Mammary epithelial cell (primary cell): ENCODE results near the gene TBC1D22A.

Experiments used
- EZH2 ChIP-seq: IDR thresholded peaks from 2 replicates; pipeline ENCODE4 v1.6.1; 2012; ENCODE audit warnings: low read length, inconsistent platforms, borderline replicate concordance
- TF ChIP-seq, protein P1 (sequence below), 2 donors: IDR thresholded peaks in 1 of 2; conservative IDR thresholded peaks in 1 of 2; 2 replicates each; pipeline ENCODE4 v1.5.1; 2011 to 2012; ENCODE audit warnings: inconsistent platforms in 2 of 2, low read length in 2 of 2, mild to moderate bottlenecking in 2 of 2, control low read depth in 1 of 2, low read depth in 1 of 2; ENCODE audit not compliant: insufficient read depth in 1 of 2; ENCODE audit errors: extremely low read depth in 1 of 2

- TF ChIP-seq EZH2: no peak
- TF ChIP-seq, protein P1, sequence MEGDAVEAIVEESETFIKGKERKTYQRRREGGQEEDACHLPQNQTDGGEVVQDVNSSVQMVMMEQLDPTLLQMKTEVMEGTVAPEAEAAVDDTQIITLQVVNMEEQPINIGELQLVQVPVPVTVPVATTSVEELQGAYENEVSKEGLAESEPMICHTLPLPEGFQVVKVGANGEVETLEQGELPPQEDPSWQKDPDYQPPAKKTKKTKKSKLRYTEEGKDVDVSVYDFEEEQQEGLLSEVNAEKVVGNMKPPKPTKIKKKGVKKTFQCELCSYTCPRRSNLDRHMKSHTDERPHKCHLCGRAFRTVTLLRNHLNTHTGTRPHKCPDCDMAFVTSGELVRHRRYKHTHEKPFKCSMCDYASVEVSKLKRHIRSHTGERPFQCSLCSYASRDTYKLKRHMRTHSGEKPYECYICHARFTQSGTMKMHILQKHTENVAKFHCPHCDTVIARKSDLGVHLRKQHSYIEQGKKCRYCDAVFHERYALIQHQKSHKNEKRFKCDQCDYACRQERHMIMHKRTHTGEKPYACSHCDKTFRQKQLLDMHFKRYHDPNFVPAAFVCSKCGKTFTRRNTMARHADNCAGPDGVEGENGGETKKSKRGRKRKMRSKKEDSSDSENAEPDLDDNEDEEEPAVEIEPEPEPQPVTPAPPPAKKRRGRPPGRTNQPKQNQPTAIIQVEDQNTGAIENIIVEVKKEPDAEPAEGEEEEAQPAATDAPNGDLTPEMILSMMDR (conservative IDR thresholded peaks at IDR 0.05 in 1 of 2, IDR thresholded peaks at IDR 0.05 in 1 of 2; ENCODE audit: extremely low read depth in 1 of 2, insufficient read depth in 1 of 2, low read depth in 1 of 2, low read length in 2 of 2): no peak
Observed at GRCh38 chr22:46931881-46932280, 169.4 kb downstream of the TBC1D22A start.
